Keratinocyte (primary cell): ENCODE measurements around the gene RTP5.

Experiments
- CTCF ChIP-seq, 3 experiments: IDR thresholded peaks in 1 of 3; conservative IDR thresholded peaks in 1 of 3; optimal IDR thresholded peaks in 1 of 3; 2 replicates in 2 of 3; 3 replicates in 1 of 3; pipeline versions ENCODE3 to v1.5.1; 2011; ENCODE audit warnings: low read length in 3 of 3, mild to moderate bottlenecking in 3 of 3, moderate library complexity in 2 of 3, control low read depth in 1 of 3, inconsistent platforms in 1 of 3; ENCODE audit not compliant: insufficient read depth in 2 of 3; ENCODE audit errors: extremely low read depth in 1 of 3
- EZH2 ChIP-seq: IDR thresholded peaks from one replicate; pipeline ENCODE4 v1.6.1; 2012; ENCODE audit warnings: inconsistent platforms, mild to moderate bottlenecking, low read length, moderate library complexity

GRCh38 chr2:241891988-241892298, 22.4 kb downstream of the RTP5 start:
- TF ChIP-seq EZH2 (no peak), CTCF (optimal IDR thresholded peaks at IDR 0.05 in 1 of 3, IDR thresholded peaks at IDR 0.05 in 1 of 3, conservative IDR thresholded peaks at IDR 0.05 in 1 of 3; ENCODE audit: extremely low read depth in 1 of 3, insufficient read depth in 2 of 3, low read length in 3 of 3) (no peak)
